NB4 (cell line): ENCODE results near the gene INCENP.
"Not testable (repeated sequence)": the region's sequence is repeated elsewhere in the genome, so short reads cannot be mapped to it uniquely, and the experiment has no call there.

Experiments
- DNase-seq: peaks from one replicate; pipeline ENCODE4 v3.0.0; 2010; ENCODE audit warnings: low read depth
- H3K4me3 ChIP-seq: one replicate; pipeline ENCODE4 v1.5.1; 2011; ENCODE audit warnings: mild to moderate bottlenecking, low read depth, low read length, moderate library complexity
- MYC ChIP-seq: IDR thresholded peaks from 2 replicates; pipeline ENCODE4 v1.6.1; 2011; ENCODE audit warnings: low read depth, low read length
- POLR2A ChIP-seq: IDR thresholded peaks from 2 replicates; pipeline ENCODE4 v1.6.1; 2011; ENCODE audit warnings: mild to moderate bottlenecking; ENCODE audit not compliant: insufficient read length; ENCODE audit errors: extremely low read depth
- TF ChIP-seq, protein P1 (sequence below): IDR thresholded peaks from one replicate; pipeline ENCODE4 v1.5.1; 2012; ENCODE audit warnings: low read depth, low read length
- TF ChIP-seq, protein P2 (sequence below): IDR thresholded peaks from 2 replicates; pipeline ENCODE4 v1.6.1; 2011; ENCODE audit warnings: low read depth, low read length

Gene INCENP

DNA sequence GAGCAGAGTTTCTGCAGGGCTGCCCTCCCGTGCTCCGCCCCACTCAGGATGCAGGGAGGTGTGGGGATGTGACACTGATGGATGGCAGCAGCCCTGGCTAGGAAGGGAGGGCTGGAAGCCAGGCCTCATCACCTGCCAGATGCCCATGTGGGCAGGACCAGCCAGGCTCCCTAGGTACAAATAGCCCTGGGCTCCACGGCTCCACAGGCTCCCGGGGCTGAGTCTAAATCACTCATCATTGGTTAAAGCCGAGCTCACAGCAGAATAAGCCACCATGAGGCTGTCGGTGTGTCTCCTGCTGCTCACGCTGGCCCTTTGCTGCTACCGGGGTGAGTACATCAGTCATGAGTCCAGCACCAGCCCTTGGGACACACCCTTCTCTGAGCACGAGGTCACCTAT lies 66.2 kb downstream of the INCENP start, which contains the start of gene SCGB1D1:
SCGB1D1 (plus strand) TSS at position 206 of the 400 bp plus-strand sequence; CDS start at position 275, 69 bp downstream.
- no peak for TF ChIP-seq MYC
- TF ChIP-seq, protein P1, sequence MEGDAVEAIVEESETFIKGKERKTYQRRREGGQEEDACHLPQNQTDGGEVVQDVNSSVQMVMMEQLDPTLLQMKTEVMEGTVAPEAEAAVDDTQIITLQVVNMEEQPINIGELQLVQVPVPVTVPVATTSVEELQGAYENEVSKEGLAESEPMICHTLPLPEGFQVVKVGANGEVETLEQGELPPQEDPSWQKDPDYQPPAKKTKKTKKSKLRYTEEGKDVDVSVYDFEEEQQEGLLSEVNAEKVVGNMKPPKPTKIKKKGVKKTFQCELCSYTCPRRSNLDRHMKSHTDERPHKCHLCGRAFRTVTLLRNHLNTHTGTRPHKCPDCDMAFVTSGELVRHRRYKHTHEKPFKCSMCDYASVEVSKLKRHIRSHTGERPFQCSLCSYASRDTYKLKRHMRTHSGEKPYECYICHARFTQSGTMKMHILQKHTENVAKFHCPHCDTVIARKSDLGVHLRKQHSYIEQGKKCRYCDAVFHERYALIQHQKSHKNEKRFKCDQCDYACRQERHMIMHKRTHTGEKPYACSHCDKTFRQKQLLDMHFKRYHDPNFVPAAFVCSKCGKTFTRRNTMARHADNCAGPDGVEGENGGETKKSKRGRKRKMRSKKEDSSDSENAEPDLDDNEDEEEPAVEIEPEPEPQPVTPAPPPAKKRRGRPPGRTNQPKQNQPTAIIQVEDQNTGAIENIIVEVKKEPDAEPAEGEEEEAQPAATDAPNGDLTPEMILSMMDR, result no peak
- no peak for TF ChIP-seq POLR2A
- TF ChIP-seq, protein P2, sequence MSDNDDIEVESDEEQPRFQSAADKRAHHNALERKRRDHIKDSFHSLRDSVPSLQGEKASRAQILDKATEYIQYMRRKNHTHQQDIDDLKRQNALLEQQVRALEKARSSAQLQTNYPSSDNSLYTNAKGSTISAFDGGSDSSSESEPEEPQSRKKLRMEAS, result no peak
- H3K4me3 ChIP-seq, result no peak within 1 kb of the TSS
- no peak for DNase-seq

DNA sequence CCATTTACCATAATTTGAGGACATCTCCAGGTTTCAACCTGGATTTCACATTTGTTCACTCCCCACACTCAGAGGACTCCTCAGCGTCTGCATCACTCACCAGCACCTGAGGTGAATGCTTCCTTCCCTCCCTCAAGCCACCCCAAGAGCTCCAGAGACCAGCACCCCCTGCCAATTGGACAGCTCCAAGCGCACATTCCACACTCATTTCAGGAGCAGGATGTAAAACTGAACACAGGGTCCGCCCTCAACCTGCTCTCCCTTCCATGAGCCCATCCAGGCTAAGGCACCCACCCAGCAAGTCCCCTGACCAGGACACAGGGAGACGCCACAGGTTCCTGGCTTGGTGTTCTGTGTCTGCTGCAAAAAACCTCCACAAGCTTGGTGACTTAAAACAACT lies 70.1 kb downstream of the INCENP start:
- peak; percentile 11 for DNase-seq
- no peak overlapping the region for H3K4me3 ChIP-seq
- TF ChIP-seq, protein P1, result no peak
- no peak for TF ChIP-seq MYC
- TF ChIP-seq, protein P2, result no peak
- TF ChIP-seq POLR2A, result no peak

DNA sequence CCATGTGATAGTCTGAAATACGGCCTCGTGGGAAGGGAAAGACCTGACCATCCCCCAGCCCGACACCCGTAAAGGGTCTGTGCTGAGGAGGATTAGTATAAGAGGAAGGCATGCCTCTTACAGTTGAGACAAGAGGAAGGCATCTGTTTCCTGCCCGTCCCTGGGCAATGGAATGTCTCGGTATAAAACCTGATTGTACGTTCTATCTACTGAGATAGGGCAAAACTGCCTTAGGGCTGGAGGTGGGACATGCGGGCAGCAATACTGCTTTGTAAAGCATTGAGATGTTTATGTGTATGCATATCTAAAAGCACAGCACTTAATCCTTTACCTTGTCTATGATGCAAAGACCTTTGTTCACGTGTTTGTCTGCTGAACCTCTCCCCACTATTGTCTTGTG lies 71.2 kb downstream of the INCENP start:
- not testable (repeated sequence) for H3K4me3 ChIP-seq, DNase-seq

DNA sequence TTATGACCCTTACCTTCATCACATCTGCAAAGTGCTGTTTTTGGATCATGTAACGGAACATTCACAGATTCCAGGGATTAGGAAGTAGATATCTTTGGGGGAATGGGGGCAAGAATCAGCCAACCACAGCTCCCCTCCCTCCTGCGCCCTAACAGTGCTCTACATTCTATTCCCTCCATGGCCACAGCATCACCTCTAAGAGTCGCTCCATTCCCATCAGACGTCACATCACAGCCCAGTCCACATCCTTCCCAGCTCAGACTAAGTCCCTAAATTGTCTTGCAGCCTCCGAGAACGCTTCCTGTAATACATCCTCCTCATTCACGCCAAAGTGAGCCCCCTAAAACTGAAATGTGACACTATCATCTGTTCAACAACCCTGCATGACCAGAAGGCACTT lies 72.1 kb downstream of the INCENP start:
- TF ChIP-seq POLR2A, result no peak
- TF ChIP-seq, protein P1, result peak; percentile 15
- no peak for DNase-seq
- no peak overlapping the region for H3K4me3 ChIP-seq

DNA sequence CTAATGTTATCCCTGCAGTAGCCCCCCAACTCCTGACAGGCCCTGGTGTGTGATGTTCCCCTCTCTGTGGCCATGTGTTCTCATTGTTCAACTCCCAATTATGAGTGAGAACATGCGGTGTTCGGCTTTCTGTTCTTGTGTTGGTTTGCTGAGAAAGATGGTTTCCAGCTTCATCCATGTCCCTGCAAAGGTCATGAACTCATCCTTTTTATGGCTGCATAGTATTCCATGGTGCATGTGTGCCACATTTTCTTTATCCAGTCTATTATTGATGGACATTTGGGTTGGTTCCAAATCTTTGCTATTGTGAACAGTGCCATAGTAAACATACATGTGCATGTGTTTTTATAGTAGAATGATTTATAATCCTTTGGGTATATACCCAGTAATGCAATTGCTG lies 73.6 kb downstream of the INCENP start:
- H3K4me3 ChIP-seq, DNase-seq: not testable (repeated sequence)

DNA sequence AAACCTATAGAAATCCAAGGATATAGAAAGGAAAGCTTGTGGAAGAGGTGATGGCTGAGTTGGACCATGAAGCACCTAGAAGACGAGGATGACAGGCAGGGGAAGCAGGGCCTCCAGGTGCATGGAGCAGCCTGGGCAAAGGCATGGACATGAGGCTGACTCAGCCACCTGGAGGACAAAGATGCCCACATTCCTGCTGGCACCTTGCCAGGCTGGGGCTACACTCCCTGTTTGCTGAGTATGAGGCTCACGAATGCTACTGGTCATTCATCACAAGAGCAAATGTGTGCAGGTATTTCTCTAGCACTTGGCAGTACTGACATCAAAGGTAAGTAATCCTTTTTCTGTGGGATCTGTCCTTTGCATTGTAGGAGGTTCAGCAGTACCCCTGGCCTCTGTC lies 77.6 kb downstream of the INCENP start:
- H3K4me3 ChIP-seq, result no peak overlapping the region
- no peak for DNase-seq
- no peak for TF ChIP-seq POLR2A
- TF ChIP-seq, protein P2, result no peak
- no peak for TF ChIP-seq MYC
- TF ChIP-seq, protein P1, result no peak
